OCI-LY1 (cell line): ENCODE data around the gene DPH1.

Experiments
- CTCF ChIP-seq: fragments of 200-600 bp; sonication (generic), shearing (Covaris generic); IDR thresholded peaks from 2 replicates; pipeline ENCODE4 v1.5.1; 2017; ENCODE audit warnings: mild to moderate bottlenecking, antibody characterized with exemption, low read length, moderate library complexity, mixed read lengths
- EZH2 ChIP-seq: fragments of 200-600 bp; sonication (generic), shearing (Covaris generic); IDR thresholded peaks from 2 replicates; pipeline ENCODE4 v1.8.0; 2017; ENCODE audit warnings: borderline replicate concordance, mixed run types, mild to moderate bottlenecking, antibody characterized with exemption, low read length, moderate library complexity, mixed read lengths

DNA sequence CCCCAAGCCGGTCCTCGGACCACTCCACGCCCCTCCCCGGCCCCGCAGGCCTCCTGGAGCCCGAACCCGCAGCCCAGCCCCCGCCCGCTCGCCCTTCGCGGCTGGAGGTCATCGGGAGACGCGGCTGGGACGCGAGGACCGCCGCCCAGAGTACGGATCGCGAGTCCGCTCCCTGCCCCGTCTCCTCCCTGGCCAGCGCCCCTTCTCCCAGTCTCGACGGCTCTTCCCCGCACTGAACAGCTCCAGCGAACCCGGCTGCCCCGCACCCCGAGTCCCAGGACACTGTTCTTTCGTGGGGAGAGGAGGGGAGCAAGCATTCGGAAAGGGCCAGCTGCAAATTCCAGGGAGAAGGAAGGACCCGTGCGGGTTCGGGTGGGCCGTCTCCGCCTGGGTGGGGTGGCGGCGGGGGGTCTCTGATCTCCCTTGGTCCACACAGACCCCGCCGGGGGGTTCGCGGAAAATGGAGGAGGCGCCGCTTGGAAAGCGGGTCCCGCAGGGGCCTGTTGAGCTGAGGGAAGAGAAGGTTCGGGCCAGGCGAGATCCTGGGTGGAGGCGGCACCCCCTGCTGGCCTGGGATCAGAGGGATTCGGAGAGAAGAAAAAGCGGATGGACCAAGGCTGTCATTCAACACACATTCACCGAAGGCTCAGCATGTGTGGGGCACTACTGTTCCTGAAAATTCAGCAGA is 4.2 kb upstream of the DPH1 start:
- no peak for TF ChIP-seq CTCF
- TF ChIP-seq EZH2, result no peak
